ENCODE results near the gene OXSR1.

The OXSR1 gene

DNA sequence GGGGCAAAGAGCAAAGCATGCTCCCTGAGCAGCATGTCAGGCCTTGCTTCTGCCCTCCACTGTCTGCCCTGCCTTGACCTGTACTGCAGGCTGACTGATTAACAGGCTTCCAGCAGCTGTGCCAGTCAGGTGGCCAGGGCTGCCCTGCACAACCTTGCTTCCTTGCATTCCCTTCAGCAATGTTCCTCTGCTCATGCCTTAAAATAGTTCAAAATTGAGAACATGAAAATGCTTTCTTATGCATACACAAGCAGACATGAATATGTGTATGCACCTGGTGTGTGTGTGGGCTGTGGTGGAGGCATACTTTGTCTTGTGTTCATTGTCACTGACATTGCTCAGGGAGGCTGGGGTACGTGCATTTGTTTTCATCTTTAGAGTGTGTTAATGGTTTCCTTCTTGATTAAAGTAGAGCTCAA, 99.0 kb downstream of the OXSR1 start:
- H3K9me3 ChIP-seq (ENCODE audit: insufficient read depth, low read depth, low read length) = no peaks in the 10 kb centered on the region
- H3K4me3 ChIP-seq (ENCODE audit: low read length, poor library complexity, severe bottlenecking) = no peak overlapping the region
- TF ChIP-seq EZH2phosphoT487 (IDR thresholded peaks at IDR 0.05; ENCODE audit: borderline replicate concordance) = no peak
- TF ChIP-seq, protein P1, sequence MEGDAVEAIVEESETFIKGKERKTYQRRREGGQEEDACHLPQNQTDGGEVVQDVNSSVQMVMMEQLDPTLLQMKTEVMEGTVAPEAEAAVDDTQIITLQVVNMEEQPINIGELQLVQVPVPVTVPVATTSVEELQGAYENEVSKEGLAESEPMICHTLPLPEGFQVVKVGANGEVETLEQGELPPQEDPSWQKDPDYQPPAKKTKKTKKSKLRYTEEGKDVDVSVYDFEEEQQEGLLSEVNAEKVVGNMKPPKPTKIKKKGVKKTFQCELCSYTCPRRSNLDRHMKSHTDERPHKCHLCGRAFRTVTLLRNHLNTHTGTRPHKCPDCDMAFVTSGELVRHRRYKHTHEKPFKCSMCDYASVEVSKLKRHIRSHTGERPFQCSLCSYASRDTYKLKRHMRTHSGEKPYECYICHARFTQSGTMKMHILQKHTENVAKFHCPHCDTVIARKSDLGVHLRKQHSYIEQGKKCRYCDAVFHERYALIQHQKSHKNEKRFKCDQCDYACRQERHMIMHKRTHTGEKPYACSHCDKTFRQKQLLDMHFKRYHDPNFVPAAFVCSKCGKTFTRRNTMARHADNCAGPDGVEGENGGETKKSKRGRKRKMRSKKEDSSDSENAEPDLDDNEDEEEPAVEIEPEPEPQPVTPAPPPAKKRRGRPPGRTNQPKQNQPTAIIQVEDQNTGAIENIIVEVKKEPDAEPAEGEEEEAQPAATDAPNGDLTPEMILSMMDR (conservative IDR thresholded peaks at IDR 0.05; ENCODE audit: low read length) = no peak
- H4K20me1 ChIP-seq (ENCODE audit: insufficient read depth, low read length, poor library complexity, severe bottlenecking) = no peaks in the 10 kb centered on the region
- no peak overlapping the region for H2AFZ ChIP-seq (ENCODE audit: low read length)
- H3K27me3 ChIP-seq (ENCODE audit: insufficient read depth, low read length, poor library complexity, severe bottlenecking) = no peaks in the 10 kb centered on the region
- no peak overlapping the region for H3K4me2 ChIP-seq (ENCODE audit: low read depth, low read length, poor library complexity, severe bottlenecking)
- no peak overlapping the region for H3K9ac ChIP-seq (ENCODE audit: low read depth, low read length, poor library complexity, severe bottlenecking)
- H3K79me2 ChIP-seq (ENCODE audit: insufficient read depth, low read length) = no peaks in the 10 kb centered on the region
- peaks cover 23% of the 10 kb centered on the region for H3K4me1 ChIP-seq (ENCODE audit: insufficient read depth, low read length, poor library complexity, severe bottlenecking)
- H3K9me2 ChIP-seq (replicated peaks; ENCODE audit: low read depth, low read length) = no peaks in the 10 kb centered on the region
- H3F3A ChIP-seq (ENCODE audit: low read depth) = no peaks in the 10 kb centered on the region
- H3K36me3 ChIP-seq (ENCODE audit: insufficient read depth, low read length) = no peaks in the 10 kb centered on the region

DNA sequence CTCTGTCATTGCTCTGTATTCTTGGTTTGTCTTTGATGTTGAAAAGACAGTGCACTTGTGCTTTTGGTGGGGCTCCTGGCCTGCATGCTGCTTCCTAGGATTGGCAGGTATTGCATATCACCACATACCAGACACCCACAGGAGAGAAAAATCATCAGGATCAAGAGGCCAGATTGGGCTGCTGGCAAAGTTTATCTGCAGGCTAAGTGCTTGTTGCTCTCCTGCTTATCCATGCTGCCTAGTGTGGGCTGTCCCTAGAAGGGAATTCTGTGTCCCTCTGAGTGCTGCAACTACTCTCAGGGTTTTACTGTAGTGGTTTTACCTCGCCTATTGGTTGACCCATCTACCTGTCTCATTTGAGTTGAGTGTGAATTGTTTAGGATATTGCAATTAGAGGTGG, 99.4 kb downstream of the OXSR1 start:
- Histone ChIP-seq H3K9me2 (replicated peaks; ENCODE audit: low read depth, low read length) (no peaks in the 10 kb centered on the region), H3K4me2 (ENCODE audit: low read depth, low read length, poor library complexity, severe bottlenecking) (no peak overlapping the region), H3K4me1 (ENCODE audit: insufficient read depth, low read length, poor library complexity, severe bottlenecking) (peaks cover 23% of the 10 kb centered on the region), H3K9me3 (ENCODE audit: insufficient read depth, low read depth, low read length) (no peaks in the 10 kb centered on the region), H3K36me3 (ENCODE audit: insufficient read depth, low read length) (no peaks in the 10 kb centered on the region), H3K4me3 (ENCODE audit: low read length, poor library complexity, severe bottlenecking) (no peak overlapping the region), H2AFZ (ENCODE audit: low read length) (no peak overlapping the region), H3K27me3 (ENCODE audit: insufficient read depth, low read length, poor library complexity, severe bottlenecking) (no peaks in the 10 kb centered on the region), H3K9ac (ENCODE audit: low read depth, low read length, poor library complexity, severe bottlenecking) (no peak overlapping the region), H3K79me2 (ENCODE audit: insufficient read depth, low read length) (no peaks in the 10 kb centered on the region), H4K20me1 (ENCODE audit: insufficient read depth, low read length, poor library complexity, severe bottlenecking) (no peaks in the 10 kb centered on the region), H3F3A (ENCODE audit: low read depth) (no peaks in the 10 kb centered on the region)
- TF ChIP-seq EZH2phosphoT487 (IDR thresholded peaks at IDR 0.05; ENCODE audit: borderline replicate concordance) = no peak

DNA sequence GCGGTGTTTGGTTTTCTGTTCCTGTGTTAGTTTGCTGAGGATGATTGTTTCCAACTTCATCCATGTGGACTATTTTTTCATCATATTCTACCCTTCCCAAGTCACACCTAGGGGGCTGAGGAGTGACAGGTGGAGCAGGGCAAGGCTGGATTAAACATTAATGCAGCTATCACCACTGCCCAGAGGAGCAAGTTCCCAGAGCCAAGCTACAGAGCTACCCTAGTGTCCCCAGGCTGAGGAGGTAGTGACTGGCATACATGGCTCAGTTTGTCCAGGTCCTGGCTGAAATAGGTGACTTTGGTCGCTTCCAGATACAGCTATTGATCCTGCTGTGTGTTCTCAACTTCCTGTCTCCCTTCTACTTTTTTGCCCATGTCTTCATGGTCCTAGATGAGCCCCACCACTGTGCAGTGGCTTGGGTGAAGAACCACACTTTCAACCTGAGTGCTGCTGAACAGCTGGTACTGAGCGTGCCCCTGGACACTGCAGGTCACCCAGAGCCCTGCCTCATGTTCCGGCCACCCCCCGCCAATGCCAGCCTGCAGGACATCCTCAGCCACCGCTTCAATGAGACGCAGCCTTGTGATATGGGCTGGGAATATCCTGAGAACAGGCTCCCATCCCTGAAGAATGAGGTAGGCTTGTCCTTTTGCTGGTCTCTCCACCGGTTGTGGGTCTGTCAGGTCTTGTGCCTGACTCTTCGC, 100.4 kb downstream of the OXSR1 start, which contains the start of gene SLC22A13:
Gene SLC22A13, plus strand, starts transcription at position 209 of the 704 bp plus-strand sequence. Its CDS starts 49 bp downstream, at position 258.
- Histone ChIP-seq H3K27me3 (ENCODE audit: insufficient read depth, low read length, poor library complexity, severe bottlenecking) (no peaks in the 10 kb centered on the region), H3K36me3 (ENCODE audit: insufficient read depth, low read length) (no peaks in the 10 kb centered on the region), H3K79me2 (ENCODE audit: insufficient read depth, low read length) (no peaks in the 10 kb centered on the region), H3K4me2 (ENCODE audit: low read depth, low read length, poor library complexity, severe bottlenecking) (no peak within 1 kb of the TSS), H3F3A (ENCODE audit: low read depth) (no peaks in the 10 kb centered on the region), H2AFZ (ENCODE audit: low read length) (no peak within 1 kb of the TSS), H3K4me1 (ENCODE audit: insufficient read depth, low read length, poor library complexity, severe bottlenecking) (peaks cover 23% of the 10 kb centered on the region), H3K9ac (ENCODE audit: low read depth, low read length, poor library complexity, severe bottlenecking) (no peak within 1 kb of the TSS), H3K4me3 (ENCODE audit: low read length, poor library complexity, severe bottlenecking) (no peak within 1 kb of the TSS), H4K20me1 (ENCODE audit: insufficient read depth, low read length, poor library complexity, severe bottlenecking) (no peaks in the 10 kb centered on the region), H3K9me2 (replicated peaks; ENCODE audit: low read depth, low read length) (no peaks in the 10 kb centered on the region), H3K9me3 (ENCODE audit: insufficient read depth, low read depth, low read length) (no peaks in the 10 kb centered on the region)
- TF ChIP-seq, protein P1 (conservative IDR thresholded peaks at IDR 0.05; ENCODE audit: low read length) = no peak
- no peak for TF ChIP-seq EZH2phosphoT487 (IDR thresholded peaks at IDR 0.05; ENCODE audit: borderline replicate concordance)

DNA sequence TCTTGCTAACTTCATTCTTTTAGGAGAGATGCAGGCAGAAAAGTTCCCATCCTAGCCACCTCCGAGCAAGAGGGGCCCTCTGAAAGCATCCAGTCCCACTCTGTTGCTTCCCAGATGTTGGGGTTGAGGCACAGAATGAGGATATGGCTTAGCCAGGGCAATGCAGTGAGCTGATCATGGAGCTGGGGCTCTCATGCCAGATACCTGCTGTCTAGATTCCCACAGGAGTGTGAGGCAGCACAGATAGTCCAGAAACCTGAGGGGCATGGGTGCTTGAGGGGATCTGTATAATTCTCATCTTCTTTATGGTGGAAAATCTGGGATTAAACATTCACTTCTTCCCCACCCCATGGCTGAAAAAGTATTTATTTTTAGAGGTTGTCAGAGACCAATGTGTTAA, 101.5 kb downstream of the OXSR1 start:
- H2AFZ ChIP-seq (ENCODE audit: low read length) = no peak overlapping the region
- TF ChIP-seq EZH2phosphoT487 (IDR thresholded peaks at IDR 0.05; ENCODE audit: borderline replicate concordance) = no peak
- TF ChIP-seq, protein P1 (conservative IDR thresholded peaks at IDR 0.05; ENCODE audit: low read length) = no peak
- H3K79me2 ChIP-seq (ENCODE audit: insufficient read depth, low read length) = no peaks in the 10 kb centered on the region
- no peaks in the 10 kb centered on the region for H4K20me1 ChIP-seq (ENCODE audit: insufficient read depth, low read length, poor library complexity, severe bottlenecking)
- no peaks in the 10 kb centered on the region for H3K9me3 ChIP-seq (ENCODE audit: insufficient read depth, low read depth, low read length)
- H3F3A ChIP-seq (ENCODE audit: low read depth) = no peaks in the 10 kb centered on the region
- no peak overlapping the region for H3K4me2 ChIP-seq (ENCODE audit: low read depth, low read length, poor library complexity, severe bottlenecking)
- H3K4me3 ChIP-seq (ENCODE audit: low read length, poor library complexity, severe bottlenecking) = no peak overlapping the region
- no peaks in the 10 kb centered on the region for H3K27me3 ChIP-seq (ENCODE audit: insufficient read depth, low read length, poor library complexity, severe bottlenecking)
- peaks cover 23% of the 10 kb centered on the region for H3K4me1 ChIP-seq (ENCODE audit: insufficient read depth, low read length, poor library complexity, severe bottlenecking)
- H3K9me2 ChIP-seq (replicated peaks; ENCODE audit: low read depth, low read length) = no peaks in the 10 kb centered on the region
- no peaks in the 10 kb centered on the region for H3K36me3 ChIP-seq (ENCODE audit: insufficient read depth, low read length)
- H3K9ac ChIP-seq (ENCODE audit: low read depth, low read length, poor library complexity, severe bottlenecking) = no peak overlapping the region

All from Loucy (cell line).